Chondrocyte (in vitro differentiated cells): ENCODE data around the gene KDM2A. TPM values are rescaled to one million over a fixed set of nuclear protein-coding genes. Genes with fewer than 3 reads are reported as not detected.
A peak's percentile ranks its signal among the peaks of the same experiment; 100 is the strongest.

Experiments
- DNase-seq: peaks from one replicate; pipeline ENCODE4 v3.0.0; 2021; ENCODE audit warnings: mixed read lengths, low spot score
- H3K27ac Mint-ChIP-seq: one replicate; pipeline ENCODE4 v1.8.0; 2021; ENCODE audit warnings: mild to moderate bottlenecking, moderate library complexity, mixed read lengths; ENCODE audit not compliant: unreplicated experiment
- H3K27me3 Mint-ChIP-seq: 2 replicates; pipeline ENCODE4 v1.8.0; 2021; ENCODE audit warnings: low read depth, mixed read lengths
- H3K36me3 Mint-ChIP-seq: 2 replicates; pipeline ENCODE4 v1.8.0; 2021; ENCODE audit warnings: low read depth, mixed read lengths
- H3K4me1 Mint-ChIP-seq: 2 replicates; pipeline ENCODE4 v1.8.0; 2021; ENCODE audit warnings: low read depth, mild to moderate bottlenecking, mixed read lengths
- H3K4me3 Mint-ChIP-seq: one replicate; pipeline ENCODE4 v1.8.0; 2021; ENCODE audit warnings: mild to moderate bottlenecking, moderate library complexity, mixed read lengths; ENCODE audit not compliant: unreplicated experiment
- H3K9me3 Mint-ChIP-seq: 2 replicates; pipeline ENCODE4 v1.8.0; 2021; ENCODE audit warnings: low read depth, mixed read lengths
- CTCF ChIP-seq: fragments of 200-600 bp; sonication (generic); IDR thresholded peaks from 2 replicates; pipeline ENCODE4 v1.5.0; 2021; ENCODE audit warnings: antibody characterized with exemption, mild to moderate bottlenecking, moderate library complexity
- total RNA-seq: library from RNA; stranded (reverse); gene quantifications from 3 replicates; pipeline ENCODE4 v1.2.1, GENCODE V29; 2021

The KDM2A gene
- total RNA-seq, 1 donor from 2014 or later = 54.3 TPM

- H3K4me3 Mint-ChIP-seq = no peak overlapping the region
- no peak overlapping the region for H3K27ac Mint-ChIP-seq
- H3K4me1 Mint-ChIP-seq = peaks cover 6% of the 10 kb centered on the region
- TF ChIP-seq CTCF = no peak
- no peak for DNase-seq
- no peaks in the 10 kb centered on the region for H3K9me3 Mint-ChIP-seq
- H3K36me3 Mint-ChIP-seq = no peaks in the 10 kb centered on the region
- H3K27me3 Mint-ChIP-seq = no peaks in the 10 kb centered on the region
These were observed 7.8 kb upstream of the KDM2A start for GRCh38 chr11:67111261-67111660.

- Mint-ChIP-seq H3K36me3 (no peaks in the 10 kb centered on the region), H3K4me1 (peaks cover 9% of the 10 kb centered on the region), H3K27me3 (no peaks in the 10 kb centered on the region), H3K9me3 (no peaks in the 10 kb centered on the region), H3K4me3 (no peak overlapping the region), H3K27ac (no peak overlapping the region)
- no peak for TF ChIP-seq CTCF
- DNase-seq = peak; percentile 55
These were observed 5.8 kb upstream of the KDM2A start for GRCh38 chr11:67113231-67113721.

- no peaks in the 10 kb centered on the region for H3K9me3 Mint-ChIP-seq
- H3K27me3 Mint-ChIP-seq = no peaks in the 10 kb centered on the region
- no peaks in the 10 kb centered on the region for H3K36me3 Mint-ChIP-seq
- peak; percentile 68 for DNase-seq
- no peak overlapping the region for H3K4me3 Mint-ChIP-seq
- no peak overlapping the region for H3K27ac Mint-ChIP-seq
- no peak for TF ChIP-seq CTCF
- H3K4me1 Mint-ChIP-seq = peaks cover 6% of the 10 kb centered on the region
These were observed 4.7 kb upstream of the KDM2A start for GRCh38 chr11:67114275-67114896.

GRCh38 chr11:67116758-67117105 is 2.3 kb upstream of the KDM2A start:
- DNase-seq = no peak
- peaks cover 14% of the 10 kb centered on the region for H3K4me1 Mint-ChIP-seq
- H3K9me3 Mint-ChIP-seq = no peaks in the 10 kb centered on the region
- H3K4me3 Mint-ChIP-seq = no peak overlapping the region
- no peaks in the 10 kb centered on the region for H3K36me3 Mint-ChIP-seq
- no peak for TF ChIP-seq CTCF
- H3K27ac Mint-ChIP-seq = no peak overlapping the region
- no peaks in the 10 kb centered on the region for H3K27me3 Mint-ChIP-seq

GRCh38 chr11:67117176-67117575 is 1.9 kb upstream of the KDM2A start:
- Mint-ChIP-seq H3K36me3 (no peaks in the 10 kb centered on the region), H3K4me3 (peak overlapping the region; percentile 41), H3K9me3 (no peaks in the 10 kb centered on the region), H3K4me1 (peaks cover 19% of the 10 kb centered on the region), H3K27ac (no peak overlapping the region), H3K27me3 (no peaks in the 10 kb centered on the region)
- no peak for DNase-seq
- no peak for TF ChIP-seq CTCF
